ENCODE data around the gene SNX1. TPM values are rescaled to one million over a fixed set of nuclear protein-coding genes. Genes with fewer than 3 reads are reported as not detected.

Gene SNX1
- total and polyA plus RNA-seq, 10 of the 15 experiments (the other 5 are each of a cell fraction or from before 2014, with no cell fraction given) = 17.8 to 115 (median 96.3) TPM

DNA sequence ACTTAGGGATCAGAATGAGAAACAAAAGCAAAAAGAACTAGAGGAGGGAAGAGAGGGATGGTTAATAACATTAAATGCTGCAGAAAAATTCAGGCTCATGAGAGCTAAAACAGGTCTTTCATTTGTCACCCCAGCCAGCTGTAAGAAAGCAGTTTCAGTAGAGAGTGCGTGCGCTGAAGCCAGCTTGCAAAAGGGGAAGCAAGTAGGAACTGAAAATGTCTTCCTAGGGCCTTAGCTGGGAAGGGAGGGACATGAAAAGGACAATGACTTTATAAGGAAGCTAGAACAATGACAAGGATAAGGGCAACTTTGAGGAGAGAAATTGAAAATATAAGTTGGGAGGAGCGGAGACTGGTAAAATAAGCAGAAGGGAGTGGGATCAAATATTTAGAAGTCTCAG, 5.3 kb upstream of the SNX1 start:
- Histone ChIP-seq H3K9ac (ENCODE audit: control insufficient read depth, insufficient read depth, low read length) (peak overlapping the region; percentile 57), H3K27ac (ENCODE audit: control insufficient read depth, insufficient read depth) (peak overlapping the region; percentile 83), H3K4me3 (peak overlapping the region; percentile 57), H2AFZ (ENCODE audit: control insufficient read depth, low read depth, low read length) (no peak overlapping the region; the same call in 1 of the 2 replicates), H3K27me3 (replicated peaks in 1 of 2; ENCODE audit: control insufficient read depth in 2 of 2, insufficient read depth in 2 of 2, low read length in 1 of 2) (no peaks in the 10 kb centered on the region), H3K36me3 (ENCODE audit: control insufficient read depth in 2 of 2, insufficient read depth in 2 of 2, low read length in 1 of 2) (peaks cover 2 to 4% of the 10 kb centered on the region in 2 experiments; a peak in 3 of 4 replicates), H3K79me2 (ENCODE audit: control insufficient read depth, insufficient read depth, low read length) (peaks cover 66% of the 10 kb centered on the region), H3K4me1 (ENCODE audit: control insufficient read depth, insufficient read depth, low read length) (peaks cover 29% of the 10 kb centered on the region), H3K9me3 (replicated peaks; ENCODE audit: control insufficient read depth, insufficient read depth, low read length) (no peaks in the 10 kb centered on the region), H4K20me1 (ENCODE audit: control insufficient read depth, insufficient read depth) (no peaks in the 10 kb centered on the region), H3K4me2 (ENCODE audit: control insufficient read depth, insufficient read depth) (peak overlapping the region; percentile 78)
- FAIRE-seq (peak; percentile 75), ATAC-seq (peak; percentile 33), DNase-seq (ENCODE audit: low read depth, low spot score) (no peak)
- ChIA-PET SMC1A (ENCODE audit: uncharacterized antibody, unreplicated experiment) (interaction anchor here (0.7 to 3.1 kb wide), 16 partner anchors 11 to 611 kb away, joined by 3 to 17 read pairs (median 4); partner anchors contain the start of gene PPIB), RAD21 (ENCODE audit: unreplicated experiment) (interaction anchor here (0.7 to 3.3 kb wide), 14 partner anchors 22 to 489 kb away, joined by 3 to 18 read pairs (median 5); partner anchors contain the start of gene DAPK2), POLR2A (interaction anchor here (0.8 to 2.8 kb wide), 9 partner anchors 19 to 489 kb away, joined by 3 to 17 read pairs (median 3); partner anchors contain the start of gene DAPK2), CTCF (interaction anchor here (0.8 to 7.2 kb wide), 10 partner anchors 12 to 338 kb away, joined by 3 to 73 read pairs (median 3); partner anchors contain the start of gene DAPK2)
- in situ Hi-C loops (cut with MboI) (no loop called here), intact Hi-C loops (cut with micrococcal nuclease; ENCODE audit: unreplicated experiment) (loop anchor here (10.0 kb wide), 3 partner anchors 294 to 616 kb away; partner anchors contain the start of genes PCLAF, TRIP4 and USP3)
- BruUV-seq (replicated peaks) = no TSS peak
- WGBS (ENCODE audit: insufficient coverage, insufficient replicate concordance, low lambda C conversion rate, missing lambda C conversion rate) = 34% methylated on average over 3 of the region's 3 CpGs
- no peak for TF ChIP-seq ZBTB4 (CRISPR knock-in tag; IDR thresholded peaks at IDR 0.05)
- peak in 1 of 2 experiments; percentile 45; a peak in 1 of 4 replicates for TF ChIP-seq ETV6 (conservative IDR thresholded peaks at IDR 0.05 in 1 of 2, IDR thresholded peaks at IDR 0.05 in 1 of 2; ENCODE audit: borderline replicate concordance in 1 of 2, low read depth in 1 of 2)
- TF ChIP-seq ZBED1 (IDR thresholded peaks at IDR 0.05; ENCODE audit: borderline replicate concordance) = no peak
- peak; percentile 96 for TF ChIP-seq EED (IDR thresholded peaks at IDR 0.05; ENCODE audit: low read depth)
- no peak for TF ChIP-seq ZNF384 (IDR thresholded peaks at IDR 0.05; ENCODE audit: borderline replicate concordance, low read depth, low read length)
- TF ChIP-seq KAT2A (conservative IDR thresholded peaks at IDR 0.05; ENCODE audit: control insufficient read depth, low read depth, low read length) = no peak
- peak in 1 of 2 experiments; percentile 64; a peak in 2 of 4 replicates for TF ChIP-seq EP300 (IDR thresholded peaks at IDR 0.05; ENCODE audit: borderline replicate concordance in 1 of 2, control insufficient read depth in 1 of 2, low read depth in 2 of 2, low read length in 2 of 2)
- no peak for TF ChIP-seq POU2F2 (IDR thresholded peaks at IDR 0.05; ENCODE audit: borderline replicate concordance, low read depth, low read length)
- TF ChIP-seq, protein P1, sequence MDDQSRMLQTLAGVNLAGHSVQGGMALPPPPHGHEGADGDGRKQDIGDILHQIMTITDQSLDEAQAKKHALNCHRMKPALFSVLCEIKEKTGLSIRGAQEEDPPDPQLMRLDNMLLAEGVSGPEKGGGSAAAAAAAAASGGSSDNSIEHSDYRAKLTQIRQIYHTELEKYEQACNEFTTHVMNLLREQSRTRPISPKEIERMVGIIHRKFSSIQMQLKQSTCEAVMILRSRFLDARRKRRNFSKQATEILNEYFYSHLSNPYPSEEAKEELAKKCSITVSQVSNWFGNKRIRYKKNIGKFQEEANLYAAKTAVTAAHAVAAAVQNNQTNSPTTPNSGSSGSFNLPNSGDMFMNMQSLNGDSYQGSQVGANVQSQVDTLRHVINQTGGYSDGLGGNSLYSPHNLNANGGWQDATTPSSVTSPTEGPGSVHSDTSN (IDR thresholded peaks at IDR 0.05; ENCODE audit: insufficient replicate concordance, low read depth, low read length) = no peak
- no peak for TF ChIP-seq CHD2 (IDR thresholded peaks at IDR 0.05; ENCODE audit: borderline replicate concordance, low read depth, low read length)
- 0 out of 2 replicates have a peak, but pooled peaks have one; percentile 57 for TF ChIP-seq TCF12 (IDR thresholded peaks at IDR 0.05; ENCODE audit: low read depth, low read length)
- peak; percentile 88 for TF ChIP-seq IKZF1 (conservative IDR thresholded peaks at IDR 0.05)
- TF ChIP-seq NFXL1 (IDR thresholded peaks at IDR 0.05; ENCODE audit: borderline replicate concordance) = no peak
- TF ChIP-seq, protein P2, sequence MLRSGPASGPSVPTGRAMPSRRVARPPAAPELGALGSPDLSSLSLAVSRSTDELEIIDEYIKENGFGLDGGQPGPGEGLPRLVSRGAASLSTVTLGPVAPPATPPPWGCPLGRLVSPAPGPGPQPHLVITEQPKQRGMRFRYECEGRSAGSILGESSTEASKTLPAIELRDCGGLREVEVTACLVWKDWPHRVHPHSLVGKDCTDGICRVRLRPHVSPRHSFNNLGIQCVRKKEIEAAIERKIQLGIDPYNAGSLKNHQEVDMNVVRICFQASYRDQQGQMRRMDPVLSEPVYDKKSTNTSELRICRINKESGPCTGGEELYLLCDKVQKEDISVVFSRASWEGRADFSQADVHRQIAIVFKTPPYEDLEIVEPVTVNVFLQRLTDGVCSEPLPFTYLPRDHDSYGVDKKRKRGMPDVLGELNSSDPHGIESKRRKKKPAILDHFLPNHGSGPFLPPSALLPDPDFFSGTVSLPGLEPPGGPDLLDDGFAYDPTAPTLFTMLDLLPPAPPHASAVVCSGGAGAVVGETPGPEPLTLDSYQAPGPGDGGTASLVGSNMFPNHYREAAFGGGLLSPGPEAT (IDR thresholded peaks at IDR 0.05; ENCODE audit: low read depth) = peak; percentile 84
- TF ChIP-seq IKZF2 (IDR thresholded peaks at IDR 0.05) = peak; percentile 94 to 95
- TF ChIP-seq ASH2L (IDR thresholded peaks at IDR 0.05; ENCODE audit: borderline replicate concordance, low read depth) = no peak
- TF ChIP-seq CBFB (IDR thresholded peaks at IDR 0.05; ENCODE audit: low read depth) = no peak

All from GM12878 (cell line).